Mucosa of descending colon (tissue), 3 donors: ENCODE results near the gene KIF27. TPM values are rescaled to one million over a fixed set of nuclear protein-coding genes. Genes with fewer than 3 reads are reported as not detected.
A peak's percentile ranks its signal among the peaks of the same experiment; 100 is the strongest.

Experiments used
- ATAC-seq: fragments of 200-7000 bp; cut with Tn5 transposase; one replicate; pipeline ENCODE4 v1.9.1; 2020; ENCODE audit warnings: mild to moderate bottlenecking, moderate library complexity
- DNase-seq, 3 donors: peaks; one replicate each; pipeline ENCODE4 v3.0.0-alpha.2; 2020
- H3K36me3 ChIP-seq: fragments of 200-600 bp; one replicate; pipeline ENCODE4 v1.8.0; 2021; ENCODE audit warnings: low read depth, mild to moderate bottlenecking
- H3K4me1 ChIP-seq: fragments of 200-600 bp; one replicate; pipeline ENCODE4 v1.8.0; 2021; ENCODE audit warnings: low read depth, mild to moderate bottlenecking
- H3K4me3 ChIP-seq: fragments of 200-600 bp; one replicate; pipeline ENCODE4 v1.8.0; 2021; ENCODE audit warnings: mild to moderate bottlenecking
- H3K9me3 ChIP-seq: fragments of 200-600 bp; one replicate; pipeline ENCODE4 v1.8.0; 2021; ENCODE audit warnings: mild to moderate bottlenecking
- CTCF ChIP-seq: fragments of 200-600 bp; IDR thresholded peaks from one replicate; pipeline ENCODE4 v1.8.0; 2022; ENCODE audit warnings: antibody characterized with exemption, mild to moderate bottlenecking
- intact Hi-C, 2 donors: fragments of 100-400 bp; cut with DNase I in 1 of 2; cut with micrococcal nuclease in 1 of 2; formaldehyde crosslinking; loops; one replicate each; pipeline versions ENCODE4 v1.11.0 to v1.11.1; 2022; cut with DNase I, micrococcal nuclease
- microRNA-seq: library from miRNA; unstranded; fragments of <30 nt; microRNA quantifications from one replicate; pipeline ENCODE4, GENCODE V29; 2019
- total RNA-seq, 3 donors: library from RNA; stranded (reverse); fragmentation: NEBNext Ultra II Directional in 2 of 3; extraction: Animal tissue kit (Norgen Biotek cat#: 25700) in 2 of 3; gene quantifications; one replicate each; pipeline versions ENCODE4 v1.2.1 to v1.2.4, GENCODE V29; 2021 to 2023
- donor health status: DM: no; HTN: no; CAD: no; lungs with moderate emphysema.
- donor health status: DM: no; HTN: no; CAD: no.
- donor health status: DM: no; HTN: yes; CAD: no.

The KIF27 gene
- total RNA-seq, 3 donors from 2014 or later = 3.9 to 8.2 (median 4.7) TPM

DNA sequence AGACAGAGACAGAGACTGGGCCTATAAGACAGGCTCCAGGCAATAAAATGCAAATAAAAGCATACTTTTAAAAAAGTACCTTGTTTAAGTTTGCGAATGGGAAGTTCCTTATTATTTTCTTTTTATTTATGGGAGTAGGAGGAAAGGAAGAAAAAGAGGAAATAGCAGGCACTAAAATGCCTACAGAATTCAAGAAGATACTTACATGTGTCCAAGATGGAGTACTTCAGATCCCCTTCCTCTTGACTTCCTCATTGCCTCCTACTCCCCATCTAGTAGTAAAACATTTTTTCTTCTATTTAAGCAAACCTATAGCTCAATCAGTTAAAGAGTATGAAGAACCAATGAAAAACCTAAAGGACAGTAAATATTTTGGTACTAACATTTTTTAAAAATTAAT is 128.5 kb downstream of the KIF27 start:
- Histone ChIP-seq H3K9me3 (no peaks in the 10 kb centered on the region), H3K4me3 (no peak overlapping the region), H3K36me3 (no peaks in the 10 kb centered on the region), H3K4me1 (no peaks in the 10 kb centered on the region)
- intact Hi-C loops = no loop called here
- no peak for TF ChIP-seq CTCF
- no peak for DNase-seq
- no peak for ATAC-seq

Small RNAs within 50 kb of the gene (microRNA-seq; reads per million reads assigned to microRNA genes)
- gene MIR7-1 = 214 reads per million, percentile 71 among the genes with 10 or more reads in this experiment

Other genes starting within 250 kb of the KIF27 start
- gene UBQLN1, start 213.5 kb downstream of the KIF27 start, total RNA-seq = 10 to 100 TPM; 74.3 to 100.0 (median 80.6) TPM
- gene GKAP1, start 103.7 kb downstream of the KIF27 start, total RNA-seq = 10 to 100 TPM in 1 of 3 donors, 1 to 10 TPM in 2; 3.7 to 17.9 (median 3.9) TPM
- gene HNRNPK, start 58.8 kb upstream of the KIF27 start, total RNA-seq = 100 to 1,000 TPM; 386 to 461 (median 421) TPM
- gene RMI1, start 59.4 kb upstream of the KIF27 start, total RNA-seq = 10 to 100 TPM in 2 of 3 donors, 1 to 10 TPM in 1; 7.0 to 15.6 (median 11.6) TPM